DND-41 (cell line): ENCODE results near the gene PLPPR4.

Source experiments
- CTCF ChIP-seq: IDR thresholded peaks from 2 replicates; pipeline ENCODE4 v1.5.1; 2012; ENCODE audit warnings: borderline replicate concordance, low read length, moderate library complexity, mild to moderate bottlenecking; ENCODE audit not compliant: poor library complexity, severe bottlenecking; ENCODE audit errors: extremely low read depth
- EZH2 ChIP-seq: IDR thresholded peaks from 3 replicates; pipeline ENCODE4 v1.6.1; 2012; ENCODE audit warnings: borderline replicate concordance, low read depth, mild to moderate bottlenecking, moderate library complexity, low read length, inconsistent platforms; ENCODE audit not compliant: severe bottlenecking

- TF ChIP-seq EZH2 (no peak), CTCF (no peak)
Observed at GRCh38 chr1:99347041-99347684, 82.9 kb downstream of the PLPPR4 start.
